ENCODE data around the gene TBATA. TPM values are rescaled to one million over a fixed set of nuclear protein-coding genes. Genes with fewer than 3 reads are reported as not detected.

The TBATA gene
- total RNA-seq, 2 donors from 2014 or later = not detected

- DNase-seq = no peak
- no peak for ATAC-seq
- intact Hi-C loops (cut with DNase I) = no loop called here
These were observed 52.1 kb downstream of the TBATA start for GRCh38 chr10:70733051-70733450.

GRCh38 chr10:70732569-70732968, 52.6 kb downstream of the TBATA start:
- DNase-seq (no peak), ATAC-seq (no peak)
- intact Hi-C loops (cut with DNase I) = no loop called here

GRCh38 chr10:70730955-70731354, 54.2 kb downstream of the TBATA start:
- no peak for DNase-seq
- intact Hi-C loops (cut with DNase I) = no loop called here

GRCh38 chr10:70729763-70730357, 55.3 kb downstream of the TBATA start:
- peak; percentile 20 to 34 for ATAC-seq
- intact Hi-C loops (cut with DNase I) = no loop called here
- DNase-seq = no peak

More at GRCh38 chr10:70730955-70731354, 54.2 kb downstream of the TBATA start:
- ATAC-seq = no peak

GRCh38 chr10:70728328-70728727, 56.8 kb downstream of the TBATA start:
- no peak for ATAC-seq
- no peak for DNase-seq
- intact Hi-C loops (cut with DNase I) = no loop called here

GRCh38 chr10:70726909-70727495, 58.2 kb downstream of the TBATA start:
- DNase-seq (no peak), ATAC-seq (no peak)
- intact Hi-C loops (cut with DNase I) = no loop called here

- ATAC-seq (no peak), DNase-seq (no peak)
- intact Hi-C loops (cut with DNase I) = no loop called here
These were observed 61.4 kb downstream of the TBATA start for GRCh38 chr10:70723771-70724170.

GRCh38 chr10:70722820-70723424, 62.3 kb downstream of the TBATA start:
- ATAC-seq (peak in 1 of 2 donors; percentile 41), DNase-seq (no peak)
- intact Hi-C loops (cut with DNase I) = no loop called here

Other genes with a start within 250 kb of the TBATA start
- gene PRF1, start 182.6 kb downstream of the TBATA start, total RNA-seq = 1 to 10 TPM; 1.5 to 4.6 TPM
- gene ADAMTS14, start 112.9 kb downstream of the TBATA start, total RNA-seq = under 1 TPM; 0.53 to 0.81 TPM
- 10 to 100 TPM; 18.5 to 19.3 TPM for gene SGPL1, start 30.6 kb upstream of the TBATA start, total RNA-seq
- gene PCBD1, start 103.2 kb upstream of the TBATA start, total RNA-seq = 100 to 1,000 TPM; 103 to 116 TPM